Sciatic nerve (tissue), 2 donors: ENCODE data around the gene TMEM244. TPM values are rescaled to one million over a fixed set of nuclear protein-coding genes. Genes with fewer than 3 reads are reported as not detected.
"Not testable (repeated sequence)": the region's sequence is repeated elsewhere in the genome, so short reads cannot be mapped to it uniquely, and the experiment has no call there.

Experiments used
- ATAC-seq: fragments of 200-7000 bp; cut with Tn5 transposase; one replicate; pipeline ENCODE4 v1.9.1; 2020; ENCODE audit warnings: mild to moderate bottlenecking, moderate library complexity
- DNase-seq: peaks from one replicate; pipeline ENCODE4 v3.0.0-alpha.2; 2020; ENCODE audit warnings: low spot score
- intact Hi-C: fragments of 100-400 bp; cut with DNase I; formaldehyde crosslinking; loops from one replicate; pipeline ENCODE4 v1.14.2; 2022
- total RNA-seq: library from RNA; stranded (reverse); fragmentation: NEBNext Ultra II Directional; extraction: Animal tissue kit (Norgen Biotek cat#: 25700); gene quantifications from one replicate; pipeline ENCODE4 v1.2.1, GENCODE V29; 2021
- donor health status: DM: no; HTN: no; CAD: no.
- donor health status: DM: no; HTN: no; CAD: no.

TMEM244 gene
- total RNA-seq, 1 donor from 2014 or later: not detected

- ATAC-seq: no peak
Measured at GRCh38 chr6:129872586-129872985, 11.5 kb upstream of the TMEM244 start.

GRCh38 chr6:129871221-129871620 is 10.1 kb upstream of the TMEM244 start:
- intact Hi-C loops: no loop called here
- DNase-seq: no peak
- no peak for ATAC-seq

More at GRCh38 chr6:129872586-129872985, 11.5 kb upstream of the TMEM244 start:
- no peak for DNase-seq
- intact Hi-C loops: no loop called here

- ATAC-seq: no peak
- intact Hi-C loops: no loop called here
- DNase-seq: no peak
Measured at GRCh38 chr6:129867403-129867802, 6.3 kb upstream of the TMEM244 start.

GRCh38 chr6:129866688-129867087 is 5.6 kb upstream of the TMEM244 start:
- ATAC-seq: no peak
- intact Hi-C loops: no loop called here
- DNase-seq: no peak

- ATAC-seq (peak; percentile 41), DNase-seq (no peak)
- intact Hi-C loops: no loop called here
Measured at GRCh38 chr6:129866256-129866655, 5.1 kb upstream of the TMEM244 start.

- DNase-seq: no peak
- intact Hi-C loops: no loop called here
- ATAC-seq: no peak
Measured at GRCh38 chr6:129865013-129865412, 3.9 kb upstream of the TMEM244 start.

- intact Hi-C loops: no loop called here
- ATAC-seq (no peak), DNase-seq (no peak)
Measured at GRCh38 chr6:129863664-129864063, 2.5 kb upstream of the TMEM244 start.

GRCh38 chr6:129859524-129859923 is 1.6 kb downstream of the TMEM244 start:
- DNase-seq (no peak), ATAC-seq (no peak)
- intact Hi-C loops: no loop called here

- DNase-seq (no peak), ATAC-seq (no peak)
- intact Hi-C loops: no loop called here
Measured at GRCh38 chr6:129857838-129858237, 3.3 kb downstream of the TMEM244 start.

GRCh38 chr6:129853996-129854711 is 7.0 kb downstream of the TMEM244 start:
- intact Hi-C loops: no loop called here
- DNase-seq (no peak), ATAC-seq (no peak)

- DNase-seq: no peak
- no peak for ATAC-seq
- intact Hi-C loops: no loop called here
Measured at GRCh38 chr6:129852257-129852858, 8.8 kb downstream of the TMEM244 start.

- intact Hi-C loops: no loop called here
- DNase-seq (no peak), ATAC-seq (no peak)
Measured at GRCh38 chr6:129849456-129849855, 11.7 kb downstream of the TMEM244 start.

- DNase-seq (no peak), ATAC-seq (no peak)
- intact Hi-C loops: no loop called here
Measured at GRCh38 chr6:129846761-129847160, 14.4 kb downstream of the TMEM244 start.

- no peak for DNase-seq
- intact Hi-C loops: no loop called here
- ATAC-seq: no peak
Measured at GRCh38 chr6:129845696-129846095, 15.4 kb downstream of the TMEM244 start.

GRCh38 chr6:129844118-129844891 is 16.8 kb downstream of the TMEM244 start:
- DNase-seq: no peak
- ATAC-seq: no peak
- intact Hi-C loops: no loop called here

GRCh38 chr6:129843573-129843972 is 17.5 kb downstream of the TMEM244 start:
- DNase-seq: no peak
- ATAC-seq: no peak
- intact Hi-C loops: no loop called here

- intact Hi-C loops: no loop called here
Measured at GRCh38 chr6:129842881-129843409, 18.2 kb downstream of the TMEM244 start.

GRCh38 chr6:129842137-129842536 is 19.0 kb downstream of the TMEM244 start:
- DNase-seq: no peak
- ATAC-seq: no peak
- intact Hi-C loops: no loop called here

More at GRCh38 chr6:129842881-129843409, 18.2 kb downstream of the TMEM244 start:
- no peak for DNase-seq
- no peak for ATAC-seq

GRCh38 chr6:129839562-129839961 is 21.6 kb downstream of the TMEM244 start:
- DNase-seq, intact Hi-C loops, ATAC-seq: not testable (repeated sequence)

- intact Hi-C loops: no loop called here
- ATAC-seq: no peak
- DNase-seq: no peak
Measured at GRCh38 chr6:129835691-129836090, 25.4 kb downstream of the TMEM244 start.
